Measurements from ENCODE around the gene KLF3.

The KLF3 gene

DNA sequence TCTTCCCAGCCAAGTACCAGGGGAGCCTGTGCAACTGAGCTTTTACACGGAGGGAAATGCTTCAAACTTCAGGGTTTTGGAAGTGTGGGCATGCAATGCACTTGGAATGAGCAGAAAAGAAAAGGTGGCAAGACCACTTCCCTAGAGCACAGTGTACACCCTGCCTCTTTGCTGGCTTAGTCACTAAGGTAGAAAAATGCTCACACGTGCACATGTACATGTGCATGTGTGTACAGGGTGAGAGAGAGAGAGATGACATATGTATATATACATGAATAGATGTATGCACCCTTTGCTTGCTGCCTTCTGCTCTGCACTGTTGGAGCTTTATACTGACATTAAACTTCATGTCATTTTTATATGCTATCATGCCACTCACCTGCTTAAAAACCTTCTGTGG is 7.9 kb upstream of the KLF3 start:
- Histone ChIP-seq H3K27me3 (ENCODE audit: control insufficient read depth, insufficient read depth, low read length) (peaks cover 3% of the 10 kb centered on the region; the same call in 1 of the 2 replicates), H3K9ac (ENCODE audit: low read length) (no peak overlapping the region), H3K4me1 (ENCODE audit: control insufficient read depth, insufficient read depth, low read length) (peaks cover 5% of the 10 kb centered on the region; the same call in 1 of the 2 replicates), H3K36me3 (ENCODE audit: control insufficient read depth, insufficient read depth, low read length) (no peaks in the 10 kb centered on the region), H3K27ac (ENCODE audit: low read depth, low read length) (no peak overlapping the region), H3K4me3 (ENCODE audit: low read depth, low read length) (no peak overlapping the region), H3K9me3 (ENCODE audit: control insufficient read depth, insufficient read depth, low read depth, low read length) (no peaks in the 10 kb centered on the region)

DNA sequence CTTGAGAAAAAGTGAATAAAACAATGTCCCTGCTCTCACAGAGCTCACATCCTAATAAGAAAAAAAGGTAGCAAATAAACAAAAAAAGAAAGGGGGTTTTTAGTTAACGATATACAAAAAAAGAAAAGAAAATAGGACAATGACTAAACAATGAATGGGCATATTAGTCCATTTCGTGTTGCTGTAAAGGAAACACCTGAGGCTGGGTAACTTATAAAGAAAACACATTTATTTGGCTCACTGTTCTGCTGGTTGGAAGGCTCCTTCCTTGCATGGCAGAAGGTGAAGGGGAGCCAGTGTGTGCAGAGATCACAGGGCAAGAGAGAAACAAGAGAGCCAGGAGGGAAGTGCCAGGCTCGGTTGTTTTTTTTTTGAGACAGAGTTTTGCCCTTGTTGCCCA is 4.7 kb upstream of the KLF3 start:
- no peaks in the 10 kb centered on the region for H3K36me3 ChIP-seq (ENCODE audit: control insufficient read depth, insufficient read depth, low read length)
- peaks cover 3% of the 10 kb centered on the region; the same call in 1 of the 2 replicates for H3K4me1 ChIP-seq (ENCODE audit: control insufficient read depth, insufficient read depth, low read length)
- no peak overlapping the region for H3K9ac ChIP-seq (ENCODE audit: low read length)
- H3K4me3 ChIP-seq (ENCODE audit: low read depth, low read length) = no peak overlapping the region
- no peak overlapping the region for H3K27ac ChIP-seq (ENCODE audit: low read depth, low read length)
- H3K9me3 ChIP-seq (ENCODE audit: control insufficient read depth, insufficient read depth, low read depth, low read length) = no peaks in the 10 kb centered on the region
- peaks cover 21% of the 10 kb centered on the region for H3K27me3 ChIP-seq (ENCODE audit: control insufficient read depth, insufficient read depth, low read length)

DNA sequence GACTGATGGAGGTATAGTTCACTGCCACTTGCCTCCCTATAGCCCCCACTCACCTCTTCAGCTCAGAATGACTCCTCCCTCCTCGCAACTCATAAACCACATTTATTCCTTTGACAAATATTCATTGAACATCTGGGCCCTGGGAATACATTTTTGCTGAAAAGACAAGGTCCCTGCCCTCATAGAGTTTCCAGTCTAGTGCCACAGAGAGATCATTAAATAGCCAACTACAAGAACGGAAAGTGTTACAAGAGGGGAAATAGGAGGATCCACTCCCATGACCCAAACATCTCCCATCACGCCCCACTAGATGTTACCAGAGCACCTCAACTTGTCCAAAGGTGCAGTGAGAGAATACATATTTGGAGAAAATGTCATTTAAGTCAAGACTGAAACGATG is 3.2 kb upstream of the KLF3 start:
- H3K4me3 ChIP-seq (ENCODE audit: low read depth, low read length) = no peak overlapping the region

DNA sequence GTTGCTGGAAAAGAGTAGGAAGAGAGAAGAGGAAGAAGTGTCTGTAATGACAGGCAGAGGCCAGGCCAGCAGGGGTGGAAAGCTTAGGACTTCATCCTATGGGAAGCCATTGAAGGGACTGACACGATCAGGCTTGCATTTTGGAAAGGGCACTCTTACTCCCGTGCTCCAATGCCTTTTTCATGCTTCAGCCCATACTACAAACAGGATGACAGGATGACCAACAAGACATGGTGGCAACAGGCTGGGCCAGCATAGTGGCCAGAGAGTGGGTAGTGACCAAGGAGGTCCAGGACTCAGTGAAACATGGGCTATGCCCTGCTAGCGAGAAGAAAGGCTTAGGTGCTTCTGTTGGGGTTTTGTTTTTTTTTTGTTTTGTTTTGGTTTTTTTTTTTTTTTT is 2.6 kb upstream of the KLF3 start:
- Histone ChIP-seq H3K36me3 (ENCODE audit: control insufficient read depth, insufficient read depth, low read length) (no peaks in the 10 kb centered on the region), H3K9ac (ENCODE audit: low read length) (no peak overlapping the region), H3K27me3 (ENCODE audit: control insufficient read depth, insufficient read depth, low read length) (peaks cover 21% of the 10 kb centered on the region), H3K4me3 (ENCODE audit: low read depth, low read length) (no peak overlapping the region), H3K27ac (ENCODE audit: low read depth, low read length) (no peak overlapping the region), H3K4me1 (ENCODE audit: control insufficient read depth, insufficient read depth, low read length) (peaks cover 12% of the 10 kb centered on the region), H3K9me3 (ENCODE audit: control insufficient read depth, insufficient read depth, low read depth, low read length) (no peaks in the 10 kb centered on the region)

More for the DNA sequence above, 3.2 kb upstream of the KLF3 start:
- H3K36me3 ChIP-seq (ENCODE audit: control insufficient read depth, insufficient read depth, low read length) = no peaks in the 10 kb centered on the region
- H3K4me1 ChIP-seq (ENCODE audit: control insufficient read depth, insufficient read depth, low read length) = peaks cover 7% of the 10 kb centered on the region
- peaks cover 21% of the 10 kb centered on the region for H3K27me3 ChIP-seq (ENCODE audit: control insufficient read depth, insufficient read depth, low read length)
- H3K9ac ChIP-seq (ENCODE audit: low read length) = no peak overlapping the region
- H3K9me3 ChIP-seq (ENCODE audit: control insufficient read depth, insufficient read depth, low read depth, low read length) = no peaks in the 10 kb centered on the region
- no peak overlapping the region for H3K27ac ChIP-seq (ENCODE audit: low read depth, low read length)

DNA sequence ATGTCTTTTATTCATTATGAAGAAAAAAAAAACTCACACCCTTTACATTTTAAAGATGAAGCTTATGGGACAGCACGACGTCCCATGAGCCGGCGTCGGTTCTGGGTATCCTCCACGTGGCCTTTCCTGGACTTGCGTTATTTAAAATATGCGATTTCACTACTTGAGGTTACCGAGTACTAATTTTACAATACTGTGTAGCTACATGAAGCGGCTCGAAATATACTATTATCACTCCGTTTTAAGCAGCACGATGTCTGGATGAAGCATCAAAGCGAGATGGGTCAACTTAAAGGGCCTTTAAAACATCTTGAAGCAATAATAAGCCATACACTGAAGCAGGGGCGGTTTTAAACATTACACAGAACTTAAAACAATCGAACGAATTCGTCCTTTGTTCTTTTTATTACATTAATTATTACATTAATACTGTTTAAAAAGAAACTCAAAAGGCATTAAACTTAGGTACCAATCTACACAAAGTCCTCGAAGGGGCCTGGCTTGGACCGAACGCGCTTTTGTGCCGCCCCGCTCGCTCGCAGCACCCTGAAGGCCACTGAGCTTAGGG is 1.4 kb upstream of the KLF3 start:
- peak overlapping the region; percentile 68 for H3K4me3 ChIP-seq (ENCODE audit: low read depth, low read length)
- peak overlapping the region; percentile 76 for H3K9ac ChIP-seq (ENCODE audit: low read length)
- H3K36me3 ChIP-seq (ENCODE audit: control insufficient read depth, insufficient read depth, low read length) = no peaks in the 10 kb centered on the region
- H3K27me3 ChIP-seq (ENCODE audit: control insufficient read depth, insufficient read depth, low read length) = peaks cover 21% of the 10 kb centered on the region
- H3K4me1 ChIP-seq (ENCODE audit: control insufficient read depth, insufficient read depth, low read length) = peaks cover 22% of the 10 kb centered on the region
- H3K9me3 ChIP-seq (ENCODE audit: control insufficient read depth, insufficient read depth, low read depth, low read length) = no peaks in the 10 kb centered on the region
- peak overlapping the region; percentile 69; the same call in 1 of the 2 replicates for H3K27ac ChIP-seq (ENCODE audit: low read depth, low read length)

DNA sequence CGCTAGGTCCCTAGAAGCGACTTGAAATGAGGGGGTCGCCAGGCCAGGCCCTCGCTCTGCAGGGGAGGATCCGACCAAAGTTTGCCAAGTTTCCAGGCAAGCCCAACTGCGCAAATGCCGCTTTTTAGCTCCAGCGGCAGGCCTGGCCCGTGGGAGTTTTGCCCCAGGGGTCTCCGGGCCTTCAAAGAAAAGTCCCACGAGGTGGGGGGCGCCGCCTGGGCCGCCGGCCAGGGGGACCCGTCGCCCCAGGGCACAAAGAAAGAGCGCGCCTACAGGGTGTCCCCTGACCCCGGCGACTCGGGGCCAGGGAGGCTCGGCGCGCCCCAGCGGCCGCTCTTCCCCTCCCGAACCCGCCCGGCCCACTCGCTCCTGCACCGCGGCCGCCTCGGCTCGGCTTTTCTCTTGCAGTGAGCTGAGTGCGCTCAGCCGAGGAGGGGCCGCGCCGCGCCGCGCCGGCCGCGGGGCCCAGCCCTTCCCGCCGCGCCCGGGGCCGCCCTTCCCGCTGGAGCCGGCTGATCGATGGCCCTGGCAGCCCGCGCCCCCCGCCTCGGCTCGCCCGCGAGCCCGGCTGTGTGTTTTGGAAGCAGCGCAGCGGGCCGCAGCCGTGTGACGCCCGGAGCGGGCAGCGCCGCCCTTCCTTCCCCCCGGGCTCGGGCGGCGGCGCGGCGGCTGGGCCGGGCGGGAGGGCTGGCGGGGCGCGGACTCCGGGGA is 754 bp upstream of the KLF3 start:
- no peaks in the 10 kb centered on the region for H3K36me3 ChIP-seq (ENCODE audit: control insufficient read depth, insufficient read depth, low read length)
- H3K9me3 ChIP-seq (ENCODE audit: control insufficient read depth, insufficient read depth, low read depth, low read length) = no peaks in the 10 kb centered on the region
- H3K9ac ChIP-seq (ENCODE audit: low read length) = peak overlapping the region; percentile 76

DNA sequence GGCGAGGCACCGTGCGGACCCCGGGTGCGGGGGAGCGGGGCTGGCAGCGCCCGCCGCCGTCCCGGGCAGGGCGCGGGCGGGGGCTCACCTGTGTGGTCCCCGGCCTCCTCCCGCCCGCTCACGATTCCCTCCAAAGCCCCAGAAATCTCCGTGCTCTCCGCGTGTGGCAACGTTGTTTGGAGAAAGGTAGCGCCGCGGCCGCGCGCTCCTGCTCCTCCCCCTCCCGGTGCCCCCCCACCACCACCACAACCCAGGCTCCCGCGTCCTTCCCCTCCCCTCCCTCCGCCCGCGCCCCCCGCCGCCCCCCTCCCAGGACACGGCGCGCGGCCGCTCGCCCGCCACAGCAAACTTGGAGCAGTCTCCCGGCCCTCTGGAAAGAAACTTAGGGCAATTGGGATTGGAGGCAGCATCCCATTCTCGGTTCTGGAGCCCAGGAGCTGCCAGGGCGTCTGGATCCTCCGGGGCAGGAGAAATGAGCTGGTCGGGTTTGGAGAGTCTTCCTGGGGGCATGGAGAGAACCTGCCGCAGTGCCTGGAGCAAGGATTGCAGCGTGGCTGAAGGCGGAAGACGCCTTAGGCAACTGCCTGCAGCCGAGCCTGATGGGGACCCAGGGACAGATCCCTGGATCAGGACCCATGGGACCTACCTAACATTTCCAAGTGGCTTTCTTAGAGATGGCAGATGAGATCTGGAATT is 855 bp downstream of the KLF3 start:
- Histone ChIP-seq H3K9ac (ENCODE audit: low read length) (peak overlapping the region; percentile 82), H3K4me3 (ENCODE audit: low read depth, low read length) (peak overlapping the region; percentile 70), H3K27me3 (ENCODE audit: control insufficient read depth, insufficient read depth, low read length) (peaks cover 21% of the 10 kb centered on the region), H3K36me3 (ENCODE audit: control insufficient read depth, insufficient read depth, low read length) (no peaks in the 10 kb centered on the region), H3K27ac (ENCODE audit: low read depth, low read length) (peak overlapping the region; percentile 82), H3K4me1 (ENCODE audit: control insufficient read depth, insufficient read depth, low read length) (peaks cover 42% of the 10 kb centered on the region), H3K9me3 (ENCODE audit: control insufficient read depth, insufficient read depth, low read depth, low read length) (no peaks in the 10 kb centered on the region)

More for the DNA sequence above, 754 bp upstream of the KLF3 start:
- Histone ChIP-seq H3K4me1 (ENCODE audit: control insufficient read depth, insufficient read depth, low read length) (peaks cover 29% of the 10 kb centered on the region), H3K4me3 (ENCODE audit: low read depth, low read length) (peak overlapping the region; percentile 68), H3K27me3 (ENCODE audit: control insufficient read depth, insufficient read depth, low read length) (peaks cover 21% of the 10 kb centered on the region), H3K27ac (ENCODE audit: low read depth, low read length) (peak overlapping the region; percentile 69; the same call in 1 of the 2 replicates)

DNA sequence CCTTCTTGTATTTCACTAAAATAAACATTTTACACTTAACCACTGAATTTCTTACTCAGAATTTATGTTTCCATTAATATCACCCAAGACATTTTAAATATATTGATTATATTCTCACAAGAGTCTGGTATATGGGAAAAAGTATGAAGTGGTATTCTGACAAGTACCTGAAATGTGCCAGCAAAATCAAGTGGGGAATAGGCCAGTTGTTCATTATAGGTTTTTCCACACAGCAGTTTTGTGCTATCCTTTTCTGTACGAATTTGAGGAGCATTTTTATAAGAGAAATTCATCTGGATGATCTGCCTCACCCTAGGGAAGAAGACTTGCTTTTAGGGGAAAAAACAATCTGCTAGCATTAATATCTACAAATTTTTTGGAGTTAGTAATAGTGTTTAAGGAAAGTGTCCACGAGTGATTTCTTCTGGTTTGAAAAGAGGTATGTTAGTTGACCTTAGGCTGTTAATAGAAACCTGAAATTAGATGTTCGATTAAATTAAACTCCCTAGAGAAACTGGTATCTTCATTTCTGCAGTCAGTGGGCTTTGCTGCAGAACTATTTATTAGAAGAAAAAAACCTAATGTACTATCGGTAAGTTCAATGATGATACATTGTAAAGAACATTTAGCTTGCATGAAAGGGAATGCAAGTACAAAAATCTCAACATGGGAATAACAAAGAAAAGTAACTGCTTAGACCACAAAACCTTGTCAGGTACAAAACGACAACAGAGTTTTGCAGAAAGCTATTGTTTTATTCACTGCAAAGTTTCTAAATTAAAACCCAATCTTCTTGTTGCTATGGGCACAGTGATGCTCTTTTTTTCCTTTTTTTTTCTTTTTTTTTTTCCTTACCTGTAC is 1.8 kb downstream of the KLF3 start:
- Histone ChIP-seq H3K27ac (ENCODE audit: low read depth, low read length) (peak overlapping the region; percentile 79; the same call in 1 of the 2 replicates), H3K4me3 (ENCODE audit: low read depth, low read length) (peak overlapping the region; percentile 70), H3K36me3 (ENCODE audit: control insufficient read depth, insufficient read depth, low read length) (no peaks in the 10 kb centered on the region), H3K4me1 (ENCODE audit: control insufficient read depth, insufficient read depth, low read length) (peaks cover 51% of the 10 kb centered on the region), H3K9ac (ENCODE audit: low read length) (peak overlapping the region; percentile 82), H3K27me3 (ENCODE audit: control insufficient read depth, insufficient read depth, low read length) (peaks cover 21% of the 10 kb centered on the region), H3K9me3 (ENCODE audit: control insufficient read depth, insufficient read depth, low read depth, low read length) (no peaks in the 10 kb centered on the region)

DNA sequence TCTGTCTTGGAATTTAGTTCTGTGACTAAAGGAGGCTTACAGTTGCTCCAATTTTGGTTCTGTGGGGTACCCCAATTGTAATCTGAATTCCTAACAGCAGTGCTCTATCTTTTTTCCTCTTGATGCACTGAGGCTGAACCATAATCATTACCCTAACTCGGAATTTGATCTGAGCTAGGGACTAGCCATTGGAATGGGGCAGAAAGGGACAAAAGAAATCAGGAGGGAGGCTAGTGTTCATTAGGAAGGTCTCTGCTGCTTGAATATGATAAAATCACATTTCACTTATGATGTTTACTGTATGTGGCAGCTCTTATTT is 2.7 kb downstream of the KLF3 start:
- H3K36me3 ChIP-seq (ENCODE audit: control insufficient read depth, insufficient read depth, low read length) = no peaks in the 10 kb centered on the region
- H3K27ac ChIP-seq (ENCODE audit: low read depth, low read length) = peak overlapping the region; percentile 79
- peak overlapping the region; percentile 65 for H3K9ac ChIP-seq (ENCODE audit: low read length)
- H3K4me3 ChIP-seq (ENCODE audit: low read depth, low read length) = peak overlapping the region; percentile 70
- H3K4me1 ChIP-seq (ENCODE audit: control insufficient read depth, insufficient read depth, low read length) = peaks cover 61% of the 10 kb centered on the region
- H3K27me3 ChIP-seq (ENCODE audit: control insufficient read depth, insufficient read depth, low read length) = peaks cover 12% of the 10 kb centered on the region
- no peaks in the 10 kb centered on the region for H3K9me3 ChIP-seq (ENCODE audit: control insufficient read depth, insufficient read depth, low read depth, low read length)

DNA sequence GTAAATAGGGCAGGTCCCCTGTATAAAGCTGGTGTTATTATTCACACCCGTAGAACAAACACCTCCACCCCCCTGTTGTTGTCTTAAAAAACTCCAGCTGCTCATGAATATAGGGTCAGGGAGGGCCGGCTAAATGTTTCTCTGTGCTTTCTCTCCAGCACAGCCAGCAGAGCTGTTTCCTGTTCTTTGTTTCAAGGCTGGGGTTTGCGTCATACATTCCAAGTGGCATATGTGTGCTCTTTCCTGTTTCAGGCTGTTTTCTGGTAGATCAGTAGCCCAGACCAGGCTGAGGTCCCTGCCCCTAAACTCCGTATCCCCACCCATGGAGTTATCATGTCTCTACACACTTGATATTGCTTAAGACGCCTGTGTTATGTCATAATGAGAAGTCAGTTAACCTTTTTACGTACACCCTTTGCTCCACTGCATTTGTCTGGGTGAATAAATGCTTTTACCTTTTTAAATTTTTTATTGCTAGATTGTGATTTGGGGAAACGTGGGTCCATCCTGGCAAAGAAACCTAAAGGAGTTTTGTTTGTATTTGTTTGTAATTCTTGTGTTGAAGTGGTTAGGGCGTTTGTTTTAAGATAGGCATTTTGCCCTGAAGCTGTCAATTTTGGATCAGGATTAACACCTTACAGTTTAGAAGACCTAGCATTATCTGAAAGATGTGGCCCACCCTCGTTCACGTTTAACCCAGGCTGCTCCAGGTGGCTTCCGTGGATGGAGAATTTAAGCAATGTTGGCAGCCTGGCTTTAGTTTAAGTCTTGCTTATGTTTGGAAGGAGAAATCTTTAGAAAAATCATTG is 3.3 kb downstream of the KLF3 start:
- H3K9me3 ChIP-seq (ENCODE audit: control insufficient read depth, insufficient read depth, low read depth, low read length) = no peaks in the 10 kb centered on the region
- H3K27ac ChIP-seq (ENCODE audit: low read depth, low read length) = peak overlapping the region; percentile 79
- H3K27me3 ChIP-seq (ENCODE audit: control insufficient read depth, insufficient read depth, low read length) = peaks cover 7% of the 10 kb centered on the region
- peak overlapping the region; percentile 70 for H3K4me3 ChIP-seq (ENCODE audit: low read depth, low read length)
- no peaks in the 10 kb centered on the region for H3K36me3 ChIP-seq (ENCODE audit: control insufficient read depth, insufficient read depth, low read length)
- peaks cover 66% of the 10 kb centered on the region for H3K4me1 ChIP-seq (ENCODE audit: control insufficient read depth, insufficient read depth, low read length)
- H3K9ac ChIP-seq (ENCODE audit: low read length) = peak overlapping the region; percentile 65

All from HUES6 (cell line).